ENCODE results near the gene SMOC2.

SMOC2 gene

DNA sequence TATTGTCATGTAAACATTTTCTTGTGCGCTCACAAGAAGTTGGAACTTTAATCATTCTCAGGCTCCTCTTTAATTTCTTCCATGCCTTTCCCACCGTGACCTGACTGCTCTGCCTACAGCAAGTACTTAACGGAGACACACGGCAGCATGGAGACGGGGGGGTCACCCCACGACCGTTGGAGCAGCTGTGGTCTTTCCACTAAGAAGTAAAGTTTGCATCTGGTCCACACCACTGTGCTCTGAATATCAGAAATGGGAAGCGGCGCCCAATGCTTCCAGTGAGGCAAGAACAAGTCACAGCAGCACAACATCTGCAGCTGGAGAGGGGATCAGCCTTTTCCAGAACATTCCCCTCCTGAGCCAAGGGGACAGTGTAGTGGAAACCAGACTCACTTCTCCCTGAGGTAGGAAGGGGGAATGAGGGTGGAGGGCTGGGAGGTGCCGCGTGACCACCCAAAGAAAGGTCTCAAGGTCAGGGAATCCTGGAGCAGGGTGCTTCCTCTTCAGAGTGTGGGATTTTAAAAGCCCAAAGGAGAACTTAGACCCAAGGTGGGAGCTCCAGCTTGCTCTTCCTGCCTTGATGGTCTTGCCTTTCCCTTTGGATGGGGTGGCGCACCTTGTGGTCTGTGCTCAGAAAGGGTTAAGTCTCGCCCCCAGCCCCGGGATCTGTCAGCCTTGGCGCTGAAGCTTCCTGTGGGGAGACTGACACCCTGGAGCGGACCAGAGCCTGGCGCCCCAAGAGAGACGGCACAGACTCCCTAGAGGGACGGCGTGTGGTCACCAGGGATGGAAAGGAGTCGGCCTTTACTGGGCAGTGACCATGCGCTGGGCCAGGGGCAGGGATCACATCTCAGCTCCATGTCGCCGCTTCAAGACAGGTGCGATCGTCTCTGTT is 25.6 kb upstream of the SMOC2 start:
- no peak for DNase-seq (ENCODE audit: low read depth in 2 of 2)

DNA sequence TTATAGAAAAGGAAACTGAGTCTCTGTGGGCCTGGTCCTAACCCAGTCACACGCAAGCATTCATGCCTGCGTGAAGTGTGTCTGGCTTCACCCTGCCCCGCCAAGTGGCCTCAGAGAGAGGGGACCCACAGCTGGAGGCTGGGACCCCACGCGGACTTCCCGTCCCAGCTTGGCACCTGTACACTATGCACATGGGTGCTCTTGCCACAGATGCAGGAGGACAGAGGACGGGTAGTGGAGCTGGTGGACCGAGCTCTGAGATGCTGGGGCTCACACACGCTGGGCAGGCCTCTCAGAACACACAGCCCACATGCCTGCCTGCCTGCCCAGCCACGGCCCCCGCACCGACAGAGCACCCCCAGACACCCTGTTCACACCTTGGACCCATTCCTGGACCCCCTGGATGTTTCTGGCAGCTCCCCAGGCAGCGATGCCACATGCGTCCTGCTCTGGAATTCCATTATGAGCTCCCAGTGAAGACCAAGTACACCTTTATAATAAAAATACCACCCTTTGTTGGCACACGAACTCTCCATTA is 24.9 kb upstream of the SMOC2 start:
- no peak for DNase-seq (ENCODE audit: low read depth in 2 of 2)

DNA sequence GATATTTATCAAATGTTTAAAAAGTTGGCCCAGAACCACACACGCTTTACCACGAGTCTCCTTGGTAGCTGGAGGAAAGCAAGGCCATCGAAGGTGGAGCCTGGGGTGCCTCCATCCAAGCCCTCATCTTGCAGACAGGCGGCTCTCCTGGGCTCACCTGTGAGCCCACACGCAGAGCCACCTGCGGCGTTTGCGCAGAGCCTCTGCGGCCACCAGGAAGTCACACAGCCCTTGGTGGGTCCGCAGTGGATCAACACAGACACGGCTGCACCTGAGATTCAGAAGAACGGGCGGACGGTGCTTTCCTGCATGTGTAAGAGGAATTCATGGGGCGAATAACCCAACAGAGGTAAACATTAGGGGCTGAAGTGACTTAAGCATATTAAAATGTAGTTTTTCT is 24.5 kb upstream of the SMOC2 start:
- DNase-seq (ENCODE audit: low read depth in 2 of 2): no peak

DNA sequence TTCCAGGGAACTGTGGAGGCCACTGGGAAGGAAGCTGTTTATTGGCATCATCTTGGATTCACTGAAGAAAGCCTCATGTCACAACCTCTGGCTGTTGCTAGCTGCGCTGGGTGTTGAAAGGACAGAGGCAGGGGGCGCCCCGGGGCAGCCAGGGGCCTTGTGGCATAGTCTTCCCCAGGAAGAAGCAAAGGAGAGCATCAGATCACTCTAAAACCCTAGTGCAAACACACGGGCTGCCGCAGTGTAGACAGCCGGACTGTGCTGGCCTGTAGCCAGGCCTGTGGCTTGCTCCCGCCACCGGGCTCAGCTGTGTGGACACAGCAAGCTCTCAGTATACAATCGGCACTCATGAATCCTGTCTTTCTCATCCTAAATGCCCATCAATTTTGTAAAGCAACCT is 23.8 kb upstream of the SMOC2 start:
- DNase-seq (ENCODE audit: low read depth in 2 of 2): no peak

DNA sequence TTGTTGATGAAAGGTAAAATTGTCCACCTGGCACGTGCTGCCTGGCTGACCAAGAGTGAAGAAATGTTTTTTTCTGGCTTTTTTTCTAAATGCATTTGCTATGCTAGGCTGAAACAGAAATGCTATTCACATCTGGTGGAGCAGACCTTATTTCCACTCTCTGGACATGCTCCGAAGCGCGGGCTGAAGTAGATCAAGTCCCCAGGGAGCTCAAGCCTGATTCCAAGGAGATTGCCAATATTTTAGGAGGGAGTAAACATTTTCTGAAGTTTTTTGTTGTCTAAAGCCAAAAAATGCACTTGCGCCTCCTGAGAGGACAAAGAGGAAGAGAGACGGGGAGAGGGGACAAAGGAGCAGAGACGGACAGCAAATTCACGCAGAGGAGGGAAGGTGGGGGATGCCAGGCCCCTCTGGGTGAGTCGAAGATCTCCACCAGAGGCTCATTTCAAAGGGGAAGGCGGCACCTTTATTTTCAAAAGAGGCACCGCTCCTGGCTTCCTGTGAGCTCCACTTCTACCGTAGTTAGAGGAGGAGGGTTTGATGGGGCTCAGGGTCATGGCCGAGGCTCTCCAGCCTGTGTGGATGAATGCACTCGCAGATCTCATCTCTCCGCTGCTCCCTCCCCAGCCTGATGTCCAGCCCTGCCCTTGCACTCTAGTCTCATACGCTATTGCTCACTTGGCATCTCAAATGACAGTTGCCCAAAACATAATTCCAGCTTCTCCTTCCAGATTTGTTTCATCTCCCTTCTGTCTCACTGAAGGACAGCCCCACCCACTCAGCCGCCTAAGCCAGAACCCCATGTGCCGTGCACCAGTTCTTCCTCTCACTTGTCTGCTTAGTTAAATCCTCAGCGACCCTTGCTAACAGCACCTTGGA is 23.1 kb upstream of the SMOC2 start:
- DNase-seq (ENCODE audit: low read depth in 2 of 2): no peak

DNA sequence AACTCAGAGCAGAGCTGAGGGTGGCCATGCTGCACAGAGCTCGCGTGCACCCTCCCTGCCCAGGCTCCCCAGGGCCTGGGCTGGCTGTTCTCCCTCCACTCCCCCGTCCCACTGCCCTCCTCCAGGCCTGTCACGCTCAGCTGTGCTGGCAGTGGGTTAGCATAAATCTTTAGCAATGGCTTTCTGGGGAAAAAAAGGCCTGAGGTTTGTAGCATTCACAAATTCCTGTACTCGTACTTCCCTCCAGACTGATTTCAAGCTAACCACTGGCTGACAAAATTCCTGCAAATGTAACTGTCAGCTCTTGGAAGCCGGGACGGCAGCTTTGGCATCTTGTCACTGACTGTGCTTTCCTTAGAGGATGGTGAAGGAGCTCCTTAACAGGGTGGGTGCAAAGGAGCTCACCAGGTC is 22.3 kb upstream of the SMOC2 start:
- DNase-seq (ENCODE audit: low read depth in 2 of 2): no peak

DNA sequence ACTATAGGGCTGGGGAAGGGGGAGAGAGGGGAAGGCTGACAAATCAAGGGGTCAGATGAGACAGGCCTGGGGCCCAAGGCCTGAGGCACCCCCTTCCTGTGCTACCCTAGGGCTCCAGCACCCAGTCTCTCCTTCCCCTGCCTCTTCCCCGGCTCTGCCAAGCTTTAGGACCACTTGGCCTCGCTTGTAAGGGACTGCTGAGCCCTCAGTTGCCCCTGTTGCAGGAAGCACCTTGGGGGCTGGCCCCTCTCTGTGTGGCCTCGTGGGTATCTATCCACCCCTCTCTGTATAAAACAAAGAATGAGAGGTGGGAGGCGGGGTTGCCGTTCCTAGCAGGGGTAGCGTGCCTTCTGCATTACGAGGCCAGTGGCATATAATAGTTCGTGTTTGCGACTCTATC is 21.4 kb upstream of the SMOC2 start:
- no peak for DNase-seq (ENCODE audit: low read depth in 2 of 2)

DNA sequence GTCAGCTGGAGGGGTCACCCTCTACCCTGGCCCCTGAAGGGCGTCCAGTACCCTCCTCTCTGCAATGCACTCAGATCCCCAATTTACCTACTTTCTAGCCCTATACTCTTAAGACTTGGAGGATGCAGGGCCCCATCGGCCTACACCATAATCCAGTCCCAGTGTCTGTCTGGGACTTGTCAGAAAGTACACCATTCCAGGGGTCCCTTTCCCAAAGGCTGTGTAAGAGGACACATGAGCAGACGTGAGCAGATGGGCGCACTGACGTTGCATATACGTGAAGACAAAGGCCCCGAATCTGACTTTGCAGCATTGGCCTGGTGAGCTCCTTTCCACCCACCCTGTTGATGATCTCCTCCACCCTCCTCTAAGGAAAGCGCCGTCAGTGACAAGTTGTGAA is 20.9 kb upstream of the SMOC2 start:
- no peak for DNase-seq (ENCODE audit: low read depth in 2 of 2)

DNA sequence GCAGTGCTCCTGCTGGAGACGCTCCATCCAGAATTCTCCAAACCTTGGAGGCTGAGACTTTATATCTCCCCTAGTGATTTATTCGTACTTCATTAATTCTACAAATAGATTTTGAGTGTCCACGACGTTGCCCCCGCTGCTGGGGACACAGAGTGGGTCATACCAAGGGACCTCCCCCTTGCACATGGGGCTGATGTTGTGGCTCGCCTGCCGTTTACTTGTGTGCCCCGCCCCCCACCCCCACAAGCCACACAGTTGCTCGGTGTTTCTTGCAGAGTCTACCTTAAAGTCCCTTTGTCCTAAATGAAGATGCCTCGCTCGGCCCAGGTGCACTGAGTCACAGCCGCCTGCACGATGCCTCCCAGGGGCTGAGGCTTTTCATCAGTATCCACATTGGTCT is 20.3 kb upstream of the SMOC2 start:
- DNase-seq (ENCODE audit: low read depth in 2 of 2): no peak

DNA sequence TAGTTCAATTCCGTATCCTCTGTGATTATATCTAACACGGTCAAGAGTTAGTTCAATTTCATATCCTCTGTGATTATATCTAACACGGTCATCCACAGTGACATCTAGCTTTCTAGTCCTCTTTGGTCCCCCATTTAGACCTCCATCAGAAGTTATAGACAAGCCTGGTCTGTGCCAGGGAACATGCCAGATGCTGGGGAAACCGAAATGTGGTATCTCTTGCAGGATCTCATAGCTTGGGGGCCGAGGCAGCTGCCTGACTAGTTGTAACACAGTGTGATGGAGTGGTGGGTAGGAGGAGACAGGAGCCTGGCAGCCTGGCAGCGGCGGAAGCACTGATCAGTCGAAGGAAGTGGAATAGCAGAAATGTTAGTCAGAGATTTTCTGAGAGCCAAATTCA is 13.8 kb upstream of the SMOC2 start:
- DNase-seq (ENCODE audit: low read depth in 2 of 2): no peak

DNA sequence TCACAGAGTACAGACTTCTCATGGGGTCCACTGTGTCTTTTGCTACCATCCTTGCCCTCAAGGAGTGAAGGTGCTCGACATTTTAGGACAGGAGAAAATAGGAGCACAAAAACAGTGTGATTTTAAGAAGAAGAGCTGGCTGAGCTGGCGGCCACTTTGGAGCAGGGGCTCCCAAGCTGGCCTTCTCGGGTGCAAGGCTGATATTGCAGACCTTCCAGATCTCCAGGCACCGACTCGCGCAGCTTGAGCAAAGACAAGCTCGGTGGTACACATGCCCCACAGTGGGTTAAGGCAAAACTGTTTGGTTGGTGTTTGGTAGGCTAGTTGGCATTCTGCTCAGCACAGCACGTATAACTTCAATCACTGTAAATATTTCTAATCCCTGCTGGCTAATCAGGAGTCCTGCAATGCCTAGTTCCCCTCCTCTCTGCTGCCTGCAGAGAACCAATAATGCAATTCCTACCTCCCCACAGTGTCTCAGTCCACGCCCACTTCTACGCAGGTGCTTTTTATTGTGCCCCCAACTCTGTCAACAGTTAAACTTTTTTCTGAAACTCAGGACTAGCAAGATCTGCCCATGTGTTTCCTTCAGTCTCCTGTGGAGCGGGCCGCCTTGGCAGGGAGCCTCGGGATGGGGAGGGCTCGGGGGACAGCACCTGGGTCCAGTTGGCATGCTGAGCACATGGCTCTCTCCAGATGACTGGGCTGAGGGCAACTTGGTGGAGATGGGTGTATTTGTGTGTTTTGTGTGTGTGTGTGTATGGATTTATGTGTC is 12.7 kb upstream of the SMOC2 start:
- DNase-seq (ENCODE audit: low read depth in 2 of 2): no peak

DNA sequence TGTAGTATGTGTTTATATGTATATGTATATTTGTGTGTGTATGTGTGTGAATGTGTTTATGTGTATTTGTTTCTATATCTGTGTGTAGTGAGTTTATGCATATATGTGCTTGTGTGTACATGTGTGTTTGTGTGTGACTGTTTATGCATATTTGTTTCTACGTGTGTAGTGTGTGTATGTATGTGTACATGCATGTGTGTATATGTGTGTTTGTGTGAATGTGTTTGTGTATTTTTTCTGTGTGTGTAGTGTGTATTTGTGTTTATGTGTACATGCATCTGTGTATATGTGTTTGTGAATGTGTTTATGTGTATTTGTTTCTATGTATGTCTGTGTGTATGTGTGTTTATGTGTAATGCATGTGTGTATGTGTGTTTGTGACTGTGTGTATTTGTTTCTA is 12.1 kb upstream of the SMOC2 start:
- no peak for DNase-seq (ENCODE audit: low read depth in 2 of 2)

DNA sequence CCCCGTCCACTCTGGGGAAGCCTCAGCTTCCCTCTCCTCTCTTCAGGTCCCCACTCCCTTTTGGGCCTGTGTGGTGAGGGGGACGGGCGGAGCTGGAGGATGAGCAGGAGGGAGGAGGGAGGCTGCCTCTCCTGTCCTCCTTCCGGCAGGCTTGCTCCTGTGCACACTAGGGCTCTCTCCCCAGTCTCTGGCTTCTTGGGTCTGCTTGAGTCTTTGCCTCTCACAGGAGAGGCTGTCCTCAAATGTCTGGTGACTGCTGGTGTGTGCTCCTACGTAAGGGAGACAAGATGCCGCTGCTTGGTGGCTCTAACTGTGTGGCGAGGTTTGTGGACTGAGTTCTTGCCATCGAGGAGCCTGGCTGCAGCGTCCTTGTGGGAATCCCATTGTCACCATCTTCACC is 8.8 kb upstream of the SMOC2 start:
- no peak for DNase-seq (ENCODE audit: low read depth in 2 of 2)

DNA sequence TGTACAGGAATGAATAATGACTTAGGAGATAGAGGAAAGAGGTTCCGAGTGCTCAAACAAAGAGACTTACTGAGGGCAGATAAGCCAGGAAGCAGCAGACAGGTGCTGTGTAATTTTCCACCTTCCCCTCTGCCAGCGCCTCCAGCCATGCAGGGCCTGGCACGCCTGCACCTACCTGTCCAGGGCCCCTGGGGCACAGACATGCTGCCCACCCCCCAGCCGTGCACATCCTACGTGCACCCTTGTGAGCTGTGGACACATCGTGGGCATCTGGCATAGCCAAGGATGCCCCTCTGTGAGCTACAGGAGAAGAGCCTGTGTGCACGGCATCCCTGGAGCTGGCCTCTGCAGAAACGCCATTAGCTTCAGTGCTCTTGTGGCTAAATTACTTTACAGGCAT is 7.1 kb upstream of the SMOC2 start:
- DNase-seq (ENCODE audit: low read depth in 2 of 2): no peak

DNA sequence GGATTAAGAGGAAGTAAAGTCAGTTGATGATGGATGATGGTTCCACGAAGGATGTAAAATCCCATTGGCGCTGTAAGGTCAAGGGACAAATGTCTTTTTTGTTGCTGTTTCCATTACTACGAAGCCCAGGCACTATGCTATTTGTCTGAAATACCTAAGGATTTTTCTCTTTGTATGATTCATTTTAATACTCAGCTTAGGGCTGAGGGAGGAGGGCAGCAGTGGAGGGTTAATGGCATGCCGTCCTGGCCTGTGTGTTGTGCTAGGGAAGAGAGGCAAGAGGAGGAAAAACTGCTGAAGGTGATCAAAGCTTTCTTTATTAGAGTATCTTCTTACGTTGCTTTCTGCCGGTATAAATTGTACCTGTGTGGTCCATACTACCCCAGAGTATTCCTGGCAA is 6.5 kb upstream of the SMOC2 start:
- no peak for DNase-seq (ENCODE audit: low read depth in 2 of 2)

DNA sequence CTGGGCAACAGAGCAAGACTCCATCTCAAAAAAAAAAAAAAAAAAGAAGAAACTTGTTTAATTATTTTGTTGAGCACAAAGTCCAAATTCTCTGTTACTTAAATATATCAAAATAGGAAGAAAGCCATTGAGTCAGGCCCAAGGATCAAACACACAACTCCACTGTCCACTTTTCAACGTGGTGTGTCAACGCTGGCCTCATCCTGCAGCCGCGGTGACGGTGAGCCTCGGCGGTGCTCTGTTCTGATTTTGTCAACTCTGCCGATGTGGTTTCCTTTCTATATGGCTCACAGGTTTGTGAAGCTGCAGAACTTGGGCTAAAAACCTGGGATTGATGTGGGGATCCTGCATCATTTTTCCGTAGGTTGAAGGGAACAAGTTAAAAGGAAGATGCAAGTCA is 3.2 kb upstream of the SMOC2 start:
- no peak for DNase-seq (ENCODE audit: low read depth in 2 of 2)

DNA sequence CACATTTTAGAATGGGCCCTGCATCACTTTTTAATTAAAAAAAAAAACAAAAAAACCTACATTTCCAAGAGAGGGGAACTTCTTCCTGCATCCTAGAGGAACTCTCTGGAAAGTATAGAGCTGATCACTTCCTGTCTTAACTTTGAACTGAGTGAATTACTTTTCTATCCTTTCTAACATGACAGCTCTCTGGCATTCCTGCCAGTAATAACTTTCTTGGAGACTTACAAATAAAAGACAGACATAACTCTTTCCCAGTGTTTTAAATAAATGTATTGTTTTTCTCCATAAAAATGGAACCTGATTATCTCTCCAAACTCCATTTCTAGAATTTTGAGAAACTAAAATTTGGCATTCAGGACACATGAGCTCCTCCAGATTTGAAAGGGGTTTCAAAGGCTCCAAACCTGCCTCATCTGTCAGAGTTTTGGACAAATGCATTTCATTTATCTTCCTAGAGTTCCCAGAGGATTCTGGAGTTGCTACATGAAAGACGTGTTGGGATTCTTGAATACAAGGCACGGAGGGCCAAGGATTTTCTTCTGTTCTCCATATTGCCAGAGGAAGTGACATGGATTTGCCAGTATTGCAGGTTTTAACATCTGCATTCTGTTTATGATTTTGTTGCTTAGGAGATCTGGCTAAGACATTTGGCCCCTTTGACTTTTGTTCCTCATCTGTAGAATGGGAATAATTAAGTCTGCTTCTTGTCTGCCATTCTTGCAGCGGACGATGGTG is 2.0 kb upstream of the SMOC2 start:
- no peak for DNase-seq (ENCODE audit: low read depth in 2 of 2)

DNA sequence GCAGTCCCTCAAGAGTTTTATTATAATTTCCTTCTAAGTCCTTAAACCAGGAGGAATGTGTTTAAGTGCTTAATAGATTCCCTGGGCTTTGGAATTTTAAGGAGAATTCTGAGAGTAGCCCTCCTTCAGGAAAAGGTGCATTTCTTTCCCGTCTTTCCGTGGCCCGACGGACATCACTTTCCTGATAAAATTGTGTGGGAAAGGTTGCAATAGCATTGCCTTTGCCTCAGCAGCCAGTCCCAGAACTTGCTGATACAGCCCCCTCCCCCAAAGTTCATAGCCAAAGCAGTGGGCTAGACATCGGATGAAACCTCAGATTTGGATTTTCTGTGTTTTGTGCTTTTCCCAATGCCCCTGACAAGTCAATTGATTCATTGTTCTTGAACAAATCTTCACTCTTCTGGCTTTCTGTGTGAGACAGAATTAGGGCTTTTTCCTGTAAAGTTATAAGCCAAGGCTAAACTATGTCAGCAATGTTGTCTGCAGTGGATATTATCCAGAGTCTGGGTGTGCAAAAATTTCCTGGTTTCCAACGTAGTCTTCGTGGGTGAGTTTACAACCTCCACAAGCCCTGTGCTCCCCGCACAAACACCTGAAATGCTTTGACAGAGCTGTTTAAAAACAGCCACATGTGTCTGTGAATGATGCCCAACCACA is 1.1 kb upstream of the SMOC2 start:
- no peak for DNase-seq (ENCODE audit: low read depth in 2 of 2)

DNA sequence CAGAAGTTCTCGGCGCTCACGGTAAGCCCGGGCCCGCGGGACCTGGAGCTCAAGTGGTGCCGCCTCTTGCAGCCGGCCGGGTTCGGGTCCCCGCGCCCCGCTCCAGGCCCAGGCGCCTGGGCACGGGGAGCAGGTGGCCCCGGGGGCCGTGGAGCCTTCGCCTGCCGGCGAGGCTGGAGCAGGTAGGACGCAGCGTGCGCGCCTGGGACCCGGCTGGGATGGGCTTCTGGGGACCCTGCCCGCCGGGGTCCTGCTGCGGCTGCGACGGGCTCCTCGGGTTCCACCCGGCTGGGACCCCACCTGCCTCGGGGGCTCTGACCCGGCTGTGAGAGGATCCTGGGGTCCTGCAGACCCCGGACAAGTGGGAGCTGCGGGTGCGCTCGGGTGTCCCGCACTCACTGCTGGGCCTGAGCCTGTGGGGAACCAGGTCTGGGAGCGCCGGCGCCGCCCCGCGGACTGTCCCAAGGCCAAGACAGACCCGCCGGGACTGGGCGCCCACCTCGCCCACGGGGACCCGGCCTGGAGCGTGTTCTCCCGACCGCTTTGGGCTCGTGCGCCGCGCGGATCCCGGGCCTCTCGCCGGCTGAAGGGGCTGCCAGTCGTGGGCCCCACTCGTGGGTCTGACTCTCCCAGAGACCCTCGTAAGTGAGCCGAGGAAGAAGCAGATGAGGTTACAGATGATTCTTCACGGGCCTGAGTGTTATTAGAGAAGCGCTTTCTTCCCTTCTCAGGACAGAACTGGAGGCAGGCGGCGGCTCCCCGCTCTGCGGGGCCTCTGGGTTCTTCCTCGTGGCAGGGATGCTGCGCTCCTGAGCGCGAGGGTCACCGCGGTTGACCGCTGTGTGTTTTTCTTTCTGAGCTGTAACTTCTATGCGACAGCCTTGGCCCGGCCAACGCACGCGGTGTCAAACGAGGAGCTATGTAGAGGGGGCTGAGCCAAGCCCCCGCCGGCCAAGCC is 729 bp downstream of the SMOC2 start:
- DNase-seq (ENCODE audit: low read depth in 2 of 2): no peak

DNA sequence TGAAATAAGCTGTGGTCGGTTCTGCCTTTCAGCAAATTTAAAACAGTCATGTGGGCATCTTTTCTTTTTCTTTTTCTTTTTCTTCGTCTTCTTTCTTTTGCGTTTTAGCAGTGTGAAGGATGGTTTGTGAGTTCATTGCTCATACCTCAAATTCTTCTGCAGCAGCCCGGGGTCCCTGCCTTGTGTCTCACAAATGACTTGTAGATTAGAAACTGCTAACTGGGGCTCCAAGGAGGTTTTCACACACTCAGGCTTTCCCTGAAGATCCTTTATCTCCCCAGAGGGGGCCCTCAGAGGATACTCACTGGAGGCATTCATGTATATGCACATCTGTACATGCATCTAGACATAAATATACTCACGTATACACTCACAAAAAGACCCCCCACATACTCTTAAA is 1.7 kb downstream of the SMOC2 start:
- no peak for DNase-seq (ENCODE audit: low read depth in 2 of 2)
